ENCODE results near the gene ZNF740.

DNA sequence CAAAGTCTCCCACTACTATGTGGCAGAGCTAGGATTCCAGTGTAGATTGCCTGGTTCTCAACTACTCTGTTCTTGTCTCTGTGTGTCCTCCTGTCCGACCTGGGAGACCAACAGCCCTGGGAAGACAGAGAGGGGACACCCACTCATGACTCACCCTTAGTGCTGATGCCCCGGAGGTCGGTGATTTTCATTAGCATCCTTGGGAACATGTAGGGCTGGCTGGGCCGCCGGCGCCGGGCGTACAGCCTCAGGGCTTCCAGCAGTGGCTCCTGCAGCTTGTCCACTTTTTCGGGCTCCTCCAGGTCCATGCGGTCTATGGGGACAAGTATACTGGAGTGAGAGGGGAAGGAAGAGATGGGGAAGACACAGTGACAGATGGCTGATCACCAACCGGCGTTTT lies 32.4 kb downstream of the ZNF740 start:
- TF ChIP-seq, protein P1, sequence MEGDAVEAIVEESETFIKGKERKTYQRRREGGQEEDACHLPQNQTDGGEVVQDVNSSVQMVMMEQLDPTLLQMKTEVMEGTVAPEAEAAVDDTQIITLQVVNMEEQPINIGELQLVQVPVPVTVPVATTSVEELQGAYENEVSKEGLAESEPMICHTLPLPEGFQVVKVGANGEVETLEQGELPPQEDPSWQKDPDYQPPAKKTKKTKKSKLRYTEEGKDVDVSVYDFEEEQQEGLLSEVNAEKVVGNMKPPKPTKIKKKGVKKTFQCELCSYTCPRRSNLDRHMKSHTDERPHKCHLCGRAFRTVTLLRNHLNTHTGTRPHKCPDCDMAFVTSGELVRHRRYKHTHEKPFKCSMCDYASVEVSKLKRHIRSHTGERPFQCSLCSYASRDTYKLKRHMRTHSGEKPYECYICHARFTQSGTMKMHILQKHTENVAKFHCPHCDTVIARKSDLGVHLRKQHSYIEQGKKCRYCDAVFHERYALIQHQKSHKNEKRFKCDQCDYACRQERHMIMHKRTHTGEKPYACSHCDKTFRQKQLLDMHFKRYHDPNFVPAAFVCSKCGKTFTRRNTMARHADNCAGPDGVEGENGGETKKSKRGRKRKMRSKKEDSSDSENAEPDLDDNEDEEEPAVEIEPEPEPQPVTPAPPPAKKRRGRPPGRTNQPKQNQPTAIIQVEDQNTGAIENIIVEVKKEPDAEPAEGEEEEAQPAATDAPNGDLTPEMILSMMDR (IDR thresholded peaks at IDR 0.05): no peak
- TF ChIP-seq POLR2A (IDR thresholded peaks at IDR 0.05): no peak
